Lower leg skin (tissue), 3 donors: ENCODE data around the gene ARMC12.

Experiments used
- CTCF ChIP-seq, 3 donors: fragments of 450-650 bp; IDR thresholded peaks; one replicate each; pipeline ENCODE4 v1.5.1; 2016; ENCODE audit warnings: antibody characterized with exemption in 3 of 3, mild to moderate bottlenecking in 3 of 3, moderate library complexity in 2 of 3
- POLR2A ChIP-seq, 2 donors: fragments of 450-650 bp; IDR thresholded peaks; one replicate each; pipeline ENCODE4 v1.6.1; 2016 to 2017; ENCODE audit warnings: antibody characterized with exemption in 2 of 2, mild to moderate bottlenecking in 1 of 2, moderate library complexity in 1 of 2

GRCh38 chr6:35723587-35723986, 13.2 kb upstream of the ARMC12 start:
- TF ChIP-seq POLR2A (IDR thresholded peaks at IDR 0.05) (no peak), CTCF (IDR thresholded peaks at IDR 0.05) (no peak)
